ENCODE measurements around the gene LAMTOR5.

DNA sequence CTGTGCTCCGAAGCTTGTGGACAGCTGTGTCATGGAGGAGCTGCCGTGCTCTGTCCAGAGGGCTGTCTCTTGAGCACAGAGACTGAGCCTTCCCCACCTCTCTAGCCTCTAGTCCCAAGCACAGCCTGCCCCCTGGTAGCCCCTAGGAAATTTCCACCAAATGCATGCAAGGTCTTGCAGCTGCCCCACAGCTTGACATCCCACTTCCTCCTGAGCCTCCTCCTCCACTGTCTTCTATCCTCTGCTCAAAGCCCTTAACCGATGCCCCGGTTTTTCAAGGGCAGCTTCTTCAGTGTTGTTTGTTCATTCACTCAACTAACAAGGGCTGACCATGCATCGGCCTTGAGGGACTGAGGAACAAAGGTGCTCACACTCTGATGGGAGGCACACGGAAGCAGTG lies 22.9 kb upstream of the LAMTOR5 start:
- no peak for TF ChIP-seq TAF1 (IDR thresholded peaks at IDR 0.05; ENCODE audit: borderline replicate concordance, insufficient read depth, low read length)
- no peak for TF ChIP-seq SIN3A (IDR thresholded peaks at IDR 0.05; ENCODE audit: borderline replicate concordance, insufficient read depth, low read length)
- no peak for TF ChIP-seq POLR2AphosphoS5 (IDR thresholded peaks at IDR 0.05; ENCODE audit: low read depth, low read length)
- TF ChIP-seq, protein P1, sequence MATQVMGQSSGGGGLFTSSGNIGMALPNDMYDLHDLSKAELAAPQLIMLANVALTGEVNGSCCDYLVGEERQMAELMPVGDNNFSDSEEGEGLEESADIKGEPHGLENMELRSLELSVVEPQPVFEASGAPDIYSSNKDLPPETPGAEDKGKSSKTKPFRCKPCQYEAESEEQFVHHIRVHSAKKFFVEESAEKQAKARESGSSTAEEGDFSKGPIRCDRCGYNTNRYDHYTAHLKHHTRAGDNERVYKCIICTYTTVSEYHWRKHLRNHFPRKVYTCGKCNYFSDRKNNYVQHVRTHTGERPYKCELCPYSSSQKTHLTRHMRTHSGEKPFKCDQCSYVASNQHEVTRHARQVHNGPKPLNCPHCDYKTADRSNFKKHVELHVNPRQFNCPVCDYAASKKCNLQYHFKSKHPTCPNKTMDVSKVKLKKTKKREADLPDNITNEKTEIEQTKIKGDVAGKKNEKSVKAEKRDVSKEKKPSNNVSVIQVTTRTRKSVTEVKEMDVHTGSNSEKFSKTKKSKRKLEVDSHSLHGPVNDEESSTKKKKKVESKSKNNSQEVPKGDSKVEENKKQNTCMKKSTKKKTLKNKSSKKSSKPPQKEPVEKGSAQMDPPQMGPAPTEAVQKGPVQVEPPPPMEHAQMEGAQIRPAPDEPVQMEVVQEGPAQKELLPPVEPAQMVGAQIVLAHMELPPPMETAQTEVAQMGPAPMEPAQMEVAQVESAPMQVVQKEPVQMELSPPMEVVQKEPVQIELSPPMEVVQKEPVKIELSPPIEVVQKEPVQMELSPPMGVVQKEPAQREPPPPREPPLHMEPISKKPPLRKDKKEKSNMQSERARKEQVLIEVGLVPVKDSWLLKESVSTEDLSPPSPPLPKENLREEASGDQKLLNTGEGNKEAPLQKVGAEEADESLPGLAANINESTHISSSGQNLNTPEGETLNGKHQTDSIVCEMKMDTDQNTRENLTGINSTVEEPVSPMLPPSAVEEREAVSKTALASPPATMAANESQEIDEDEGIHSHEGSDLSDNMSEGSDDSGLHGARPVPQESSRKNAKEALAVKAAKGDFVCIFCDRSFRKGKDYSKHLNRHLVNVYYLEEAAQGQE (IDR thresholded peaks at IDR 0.05; ENCODE audit: insufficient read depth in 1 of 2, low read depth in 2 of 2, low read length in 2 of 2), result no peak
- TF ChIP-seq FOXP2 (optimal IDR thresholded peaks at IDR 0.05; ENCODE audit: borderline replicate concordance, extremely low read depth, extremely low read length, insufficient read depth), result no peak
